Heart left ventricle (tissue), 13 donors: ENCODE measurements around the gene ARL8A.

Experiments
- POLR2A ChIP-seq, 2 donors: fragments of 450-650 bp; IDR thresholded peaks; one replicate each; pipeline ENCODE4 v1.6.1; 2017; ENCODE audit warnings: antibody characterized with exemption in 2 of 2, mild to moderate bottlenecking in 2 of 2, moderate library complexity in 2 of 2
- TF ChIP-seq, protein P1 (sequence below), 12 donors: fragments of 200-600 bp; sonication (generic) in 4 of 12; IDR thresholded peaks; one replicate each; pipeline versions ENCODE4 v1.5.0 to v1.8.0; 2018 to 2022; ENCODE audit warnings: antibody characterized with exemption in 12 of 12, mild to moderate bottlenecking in 5 of 12
- donor health status: ischemic (EF 13 %, LVEDD 7.1; RV severe dilation, severe dysfunction).
- donor health status: DM: no; HTN: yes; CAD: no.
- donor health status: DM: no; HTN: no; CAD: no.
- donor health status: ischemic (EF 25% LVEDD 6.9; RV normal size, moderate dysfunction).
- donor health status: ischemic (EF 25% LVEDD 5.7; RV mildly dilated, moderate dysfunction).
- donor health status: ischemic (EF 35%, LVEDD 5.7; RV mildly dilated, moderate dysfunction).
- donor health status: nonischemic (EF 11% LVEDD 7.7; RV severe dilation, severe dysfunction).
- donor health status: DM: yes; HTN: yes; CAD: no.
- donor health status: PGD.
- donor health status: ischemic (EF 29% LVEDD 5.4; RV normal size, mild dysfunction).
- donor health status: nonischemic (EF 23%, LVEDD 6.1; RV moderate dilation, normal function).

- TF ChIP-seq, protein P1, sequence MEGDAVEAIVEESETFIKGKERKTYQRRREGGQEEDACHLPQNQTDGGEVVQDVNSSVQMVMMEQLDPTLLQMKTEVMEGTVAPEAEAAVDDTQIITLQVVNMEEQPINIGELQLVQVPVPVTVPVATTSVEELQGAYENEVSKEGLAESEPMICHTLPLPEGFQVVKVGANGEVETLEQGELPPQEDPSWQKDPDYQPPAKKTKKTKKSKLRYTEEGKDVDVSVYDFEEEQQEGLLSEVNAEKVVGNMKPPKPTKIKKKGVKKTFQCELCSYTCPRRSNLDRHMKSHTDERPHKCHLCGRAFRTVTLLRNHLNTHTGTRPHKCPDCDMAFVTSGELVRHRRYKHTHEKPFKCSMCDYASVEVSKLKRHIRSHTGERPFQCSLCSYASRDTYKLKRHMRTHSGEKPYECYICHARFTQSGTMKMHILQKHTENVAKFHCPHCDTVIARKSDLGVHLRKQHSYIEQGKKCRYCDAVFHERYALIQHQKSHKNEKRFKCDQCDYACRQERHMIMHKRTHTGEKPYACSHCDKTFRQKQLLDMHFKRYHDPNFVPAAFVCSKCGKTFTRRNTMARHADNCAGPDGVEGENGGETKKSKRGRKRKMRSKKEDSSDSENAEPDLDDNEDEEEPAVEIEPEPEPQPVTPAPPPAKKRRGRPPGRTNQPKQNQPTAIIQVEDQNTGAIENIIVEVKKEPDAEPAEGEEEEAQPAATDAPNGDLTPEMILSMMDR (IDR thresholded peaks at IDR 0.05) = no peak
- no peak for TF ChIP-seq POLR2A (IDR thresholded peaks at IDR 0.05)
These were observed 35.6 kb upstream of the ARL8A start for GRCh38 chr1:202179828-202180750.
